Activated naive CD4-positive, alpha-beta T cell treated with anti-CD3 and anti-CD28 coated beads, Interleukin-2, amount 50 U/mL, for 72 hours (primary cell): ENCODE results near the gene TRAF5. TPM values are rescaled to one million over a fixed set of nuclear protein-coding genes. Genes with fewer than 3 reads are reported as not detected.

Source experiments
- ATAC-seq, 2 donors: fragments of 150-1000 bp; cut with Tn5 transposase; 2 replicates each; pipeline ENCODE4 v1.10.0; 2021; ENCODE audit warnings: mild to moderate bottlenecking in 2 of 2, moderate library complexity in 2 of 2
- DNase-seq, 2 donors: peaks; one replicate each; pipeline ENCODE4 v3.0.0; 2021 to 2022; ENCODE audit warnings: low spot score in 2 of 2
- H3K27ac Mint-ChIP-seq, 2 donors: one replicate each; pipeline ENCODE4 v1.8.0; 2022; ENCODE audit warnings: mild to moderate bottlenecking in 2 of 2, mixed read lengths in 2 of 2
- H3K36me3 Mint-ChIP-seq, 2 donors: one replicate each; pipeline ENCODE4 v1.8.0; 2022; ENCODE audit warnings: mixed read lengths in 2 of 2
- H3K9me3 Mint-ChIP-seq, 2 donors: one replicate each; pipeline ENCODE4 v1.8.0; 2022; ENCODE audit warnings: mixed read lengths in 2 of 2
- total RNA-seq, 2 donors: library from RNA; stranded (reverse); gene quantifications; one replicate each; pipeline ENCODE4 v1.2.3, GENCODE V29; 2022

Gene TRAF5
- total RNA-seq, 2 donors from 2014 or later, result 33.3 to 54.9 TPM

- ATAC-seq (no peak), DNase-seq (no peak)
- Mint-ChIP-seq H3K9me3 (peaks cover 8 to 12% of the 10 kb centered on the region in 2 donors), H3K27ac (peak overlapping the region; percentile 70 to 91), H3K36me3 (peaks cover 0 to 55% of the 10 kb centered on the region in 2 donors)
These were observed 27.1 kb downstream of the TRAF5 start for GRCh38 chr1:211353562-211354212.

GRCh38 chr1:211355873-211356272, 29.2 kb downstream of the TRAF5 start:
- Mint-ChIP-seq H3K9me3 (peaks cover 8 to 12% of the 10 kb centered on the region in 2 donors), H3K27ac (no peak overlapping the region), H3K36me3 (peaks cover 9 to 38% of the 10 kb centered on the region in 2 donors)
- DNase-seq (no peak), ATAC-seq (peak; percentile 45 to 55)

- ATAC-seq (peak in 1 of 2 donors; percentile 57), DNase-seq (no peak)
- Mint-ChIP-seq H3K27ac (peak overlapping the region in 1 of 2 donors; percentile 61), H3K36me3 (peaks cover 9 to 29% of the 10 kb centered on the region in 2 donors), H3K9me3 (peaks cover 2 to 4% of the 10 kb centered on the region in 2 donors)
These were observed 30.2 kb downstream of the TRAF5 start for GRCh38 chr1:211356723-211357407.

GRCh38 chr1:211358685-211359084, 32.1 kb downstream of the TRAF5 start:
- Mint-ChIP-seq H3K27ac (no peak overlapping the region), H3K36me3 (peaks cover 9 to 14% of the 10 kb centered on the region in 2 donors), H3K9me3 (no peaks in the 10 kb centered on the region)
- ATAC-seq (no peak), DNase-seq (no peak)

GRCh38 chr1:211359876-211360275, 33.2 kb downstream of the TRAF5 start:
- no peak for DNase-seq
- no peak for ATAC-seq
- Mint-ChIP-seq H3K27ac (peak overlapping the region in 1 of 2 donors; percentile 46), H3K9me3 (no peaks in the 10 kb centered on the region), H3K36me3 (peaks cover 9 to 14% of the 10 kb centered on the region in 2 donors)

- no peak for ATAC-seq
- Mint-ChIP-seq H3K36me3 (peaks cover 6 to 12% of the 10 kb centered on the region in 2 donors), H3K9me3 (no peaks in the 10 kb centered on the region), H3K27ac (peak overlapping the region in 1 of 2 donors; percentile 86)
- DNase-seq, result no peak
These were observed 34.6 kb downstream of the TRAF5 start for GRCh38 chr1:211361202-211361601.

- H3K27ac Mint-ChIP-seq, result no peak overlapping the region
- ATAC-seq, result no peak
- no peak for DNase-seq
- H3K36me3 Mint-ChIP-seq, result peaks cover 6 to 16% of the 10 kb centered on the region in 2 donors
- no peaks in the 10 kb centered on the region for H3K9me3 Mint-ChIP-seq
These were observed 43.0 kb downstream of the TRAF5 start for GRCh38 chr1:211369640-211370039.

- peaks cover 6 to 23% of the 10 kb centered on the region in 2 donors for H3K36me3 Mint-ChIP-seq
- no peaks in the 10 kb centered on the region for H3K9me3 Mint-ChIP-seq
- H3K27ac Mint-ChIP-seq, result peak overlapping the region; percentile 19 to 91
- ATAC-seq (no peak), DNase-seq (no peak)
These were observed 44.0 kb downstream of the TRAF5 start for GRCh38 chr1:211370669-211371068.

- DNase-seq, result no peak
- H3K9me3 Mint-ChIP-seq, result no peaks in the 10 kb centered on the region
- peaks cover 0 to 26% of the 10 kb centered on the region in 2 donors for H3K36me3 Mint-ChIP-seq
- ATAC-seq, result no peak
- H3K27ac Mint-ChIP-seq, result peak overlapping the region in 1 of 2 donors; percentile 59
These were observed 44.9 kb downstream of the TRAF5 start for GRCh38 chr1:211371406-211372105.

- DNase-seq (no peak), ATAC-seq (no peak)
- no peaks in the 10 kb centered on the region for H3K9me3 Mint-ChIP-seq
- H3K27ac Mint-ChIP-seq, result no peak overlapping the region
- peaks cover 0 to 29% of the 10 kb centered on the region in 2 donors for H3K36me3 Mint-ChIP-seq
These were observed 45.8 kb downstream of the TRAF5 start for GRCh38 chr1:211372463-211372862.

GRCh38 chr1:211375146-211375818, 48.6 kb downstream of the TRAF5 start:
- ATAC-seq (no peak), DNase-seq (no peak)
- Mint-ChIP-seq H3K36me3 (peaks cover 0 to 34% of the 10 kb centered on the region in 2 donors), H3K27ac (peak overlapping the region in 1 of 2 donors; percentile 11), H3K9me3 (no peaks in the 10 kb centered on the region)

- H3K36me3 Mint-ChIP-seq, result peaks cover 0 to 34% of the 10 kb centered on the region in 2 donors
- DNase-seq (no peak), ATAC-seq (no peak)
These were observed 49.3 kb downstream of the TRAF5 start for GRCh38 chr1:211375949-211376348.

GRCh38 chr1:211376807-211377470, 50.3 kb downstream of the TRAF5 start:
- ATAC-seq (no peak), DNase-seq (no peak)
- Mint-ChIP-seq H3K36me3 (peaks cover 0 to 26% of the 10 kb centered on the region in 2 donors), H3K27ac (peak overlapping the region; percentile 11 to 53), H3K9me3 (no peaks in the 10 kb centered on the region)

More at GRCh38 chr1:211375949-211376348, 49.3 kb downstream of the TRAF5 start:
- Mint-ChIP-seq H3K9me3 (no peaks in the 10 kb centered on the region), H3K27ac (peak overlapping the region in 1 of 2 donors; percentile 11)

GRCh38 chr1:211377539-211378450, 51.2 kb downstream of the TRAF5 start:
- ATAC-seq, result no peak
- Mint-ChIP-seq H3K27ac (peak overlapping the region in 1 of 2 donors; percentile 4), H3K9me3 (no peaks in the 10 kb centered on the region), H3K36me3 (peaks cover under 1 to 27% of the 10 kb centered on the region in 2 donors)
- DNase-seq, result no peak

GRCh38 chr1:211378844-211379243, 52.2 kb downstream of the TRAF5 start:
- Mint-ChIP-seq H3K36me3 (peaks cover 11 to 37% of the 10 kb centered on the region in 2 donors), H3K27ac (peak overlapping the region in 1 of 2 donors; percentile 4), H3K9me3 (no peaks in the 10 kb centered on the region)
- peak; percentile 49 to 67 for ATAC-seq
- DNase-seq, result no peak
